Activated CD8-positive, alpha-beta memory T cell treated with anti-CD3 and anti-CD28 coated beads, Interleukin-2, amount 50 U/mL, for 1 hour (primary cell): ENCODE results near the gene RWDD2A.

Experiments used
- DNase-seq: peaks from one replicate; pipeline ENCODE4 v3.0.0-alpha.2; 2020; ENCODE audit errors: extremely low read depth

The RWDD2A gene

DNA sequence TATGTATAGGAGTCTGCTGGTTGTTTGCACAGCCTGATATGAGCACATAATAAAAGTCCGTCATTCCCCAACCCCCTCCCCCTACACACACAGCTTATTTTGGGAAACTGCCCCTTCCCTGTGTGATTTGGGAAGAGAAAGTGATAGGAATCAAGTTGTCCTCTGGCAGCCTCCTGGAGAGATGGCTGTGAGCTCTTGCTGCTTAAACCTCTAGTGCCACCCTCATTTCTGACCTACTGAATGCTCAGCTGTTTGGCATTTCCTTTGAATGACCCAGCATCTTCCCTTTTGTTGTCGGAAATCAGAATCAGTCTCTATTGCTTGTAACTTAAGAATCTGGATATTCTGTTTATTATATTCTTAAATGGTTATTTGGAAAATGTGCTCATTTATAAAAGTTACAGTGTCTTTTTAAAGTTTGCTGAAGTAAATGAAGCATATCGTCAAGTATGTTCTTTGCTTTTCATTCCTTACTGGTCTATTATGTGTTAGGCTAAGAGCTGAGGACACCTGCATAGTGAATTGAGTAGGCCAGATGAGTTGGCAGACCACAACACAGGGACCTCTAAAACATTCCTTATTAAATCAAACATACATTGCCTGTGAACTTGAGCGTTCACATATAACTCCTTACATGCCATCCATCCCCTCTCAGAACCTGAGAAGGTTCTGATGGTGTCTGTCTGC, 5.5 kb downstream of the RWDD2A start:
- DNase-seq = no peak

DNA sequence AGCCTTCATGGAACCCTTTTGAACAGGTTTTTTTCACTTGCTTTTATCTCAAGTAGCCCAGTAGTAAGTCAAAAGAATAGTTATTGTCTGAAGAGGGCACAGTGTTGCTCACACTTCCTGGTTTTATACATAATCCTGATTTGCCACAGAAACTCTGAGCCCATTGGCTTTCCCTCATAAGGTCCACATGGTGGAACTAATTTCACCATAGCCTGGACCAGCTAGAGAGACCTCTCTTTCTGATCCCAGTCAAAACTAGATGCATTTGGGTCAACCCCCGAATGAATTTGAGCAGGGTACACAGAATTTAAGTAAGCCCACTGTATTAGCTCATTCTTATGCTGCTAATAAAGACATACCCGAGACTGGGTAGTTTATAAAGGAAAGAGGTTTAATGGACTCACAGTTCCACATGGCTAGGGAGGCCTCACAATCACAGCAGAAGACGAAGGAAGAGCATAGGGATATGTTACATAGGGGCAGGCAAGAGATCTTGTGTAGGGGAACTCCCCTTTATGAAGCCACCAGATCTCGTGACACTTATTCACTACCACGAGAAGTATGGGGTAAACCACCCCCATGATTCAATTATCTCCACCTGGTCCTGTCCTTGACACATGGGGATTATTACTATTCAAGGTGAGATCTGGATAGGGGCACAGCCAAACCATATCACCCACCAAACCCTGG, 6.2 kb downstream of the RWDD2A start:
- DNase-seq = no peak

DNA sequence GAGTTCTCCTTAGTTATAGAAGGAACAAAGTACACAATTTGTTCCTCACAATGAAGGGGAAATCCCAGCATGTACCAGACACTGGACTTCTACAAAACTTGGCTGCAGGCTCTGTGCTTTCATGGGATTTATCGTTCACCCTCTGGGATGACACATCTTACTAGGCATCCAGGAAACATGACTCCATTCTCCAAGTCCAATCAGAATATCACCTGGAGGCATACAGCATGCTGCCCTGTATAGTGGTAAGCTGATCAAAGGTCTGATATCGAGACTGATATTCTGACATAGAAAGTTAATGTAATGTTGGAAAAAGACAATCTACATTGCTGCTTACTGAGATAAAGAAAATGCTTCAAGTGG, 6.7 kb downstream of the RWDD2A start:
- DNase-seq = no peak

DNA sequence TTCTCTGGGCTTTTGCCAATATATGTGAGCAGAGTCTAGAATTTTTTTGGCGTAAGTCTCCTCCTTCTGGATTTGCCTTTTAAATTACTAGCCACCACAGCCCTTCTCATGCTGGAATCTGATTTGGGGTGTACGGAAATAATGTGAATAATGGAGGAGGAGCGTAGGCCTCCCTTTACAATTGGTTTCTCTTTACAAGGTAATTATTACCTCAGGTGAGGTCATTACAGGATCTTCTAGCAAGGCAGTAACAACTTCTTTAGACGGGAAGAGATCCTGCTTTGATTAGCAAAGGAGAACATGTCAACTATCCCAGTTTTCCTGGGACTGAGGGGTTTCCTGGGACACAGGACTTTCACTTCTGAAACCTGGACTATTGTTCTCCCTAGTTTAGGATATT, 8.9 kb downstream of the RWDD2A start:
- no peak for DNase-seq

DNA sequence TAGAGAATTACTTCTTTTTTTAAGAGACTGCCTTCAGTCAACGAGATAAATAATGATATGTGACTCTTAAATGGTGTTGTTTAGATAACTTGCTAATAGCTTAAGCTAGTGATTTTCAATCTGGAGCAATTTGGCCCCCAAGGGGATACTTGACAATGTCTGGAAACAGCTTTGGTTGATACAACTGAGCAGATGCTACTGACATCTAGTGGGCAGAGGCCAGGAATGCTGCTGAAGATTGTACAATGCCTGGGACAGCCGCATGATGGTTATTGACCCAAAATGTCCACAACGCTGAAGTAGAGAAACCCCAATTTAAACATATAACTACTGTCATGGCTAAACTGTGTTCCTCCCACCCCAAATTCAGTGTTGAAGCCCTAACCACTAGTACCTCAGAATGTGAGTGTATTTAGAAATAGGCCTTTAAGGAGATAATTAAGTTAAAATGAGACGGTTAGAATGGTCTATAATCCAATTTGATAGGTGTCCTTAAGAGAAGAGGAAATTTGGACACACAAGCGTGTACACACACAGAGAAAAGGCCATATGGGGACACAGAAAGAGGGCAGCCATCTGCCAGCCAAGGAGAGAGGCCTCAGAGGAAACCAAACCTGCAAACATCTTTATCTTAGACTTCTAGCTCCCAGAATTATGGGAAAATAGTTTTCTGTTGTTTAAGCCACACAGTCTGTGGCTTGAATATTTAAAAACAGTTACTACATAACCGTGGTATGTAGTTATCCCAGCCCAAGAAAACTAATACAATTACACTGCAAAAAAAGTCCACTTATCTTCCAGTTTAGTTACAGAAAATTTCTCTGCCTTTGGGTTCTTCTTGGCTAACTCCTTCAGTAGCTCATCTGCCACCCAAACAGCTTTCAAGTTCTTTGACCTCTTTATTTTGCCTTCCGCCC, 22.2 kb downstream of the RWDD2A start:
- DNase-seq = peak; percentile 23

DNA sequence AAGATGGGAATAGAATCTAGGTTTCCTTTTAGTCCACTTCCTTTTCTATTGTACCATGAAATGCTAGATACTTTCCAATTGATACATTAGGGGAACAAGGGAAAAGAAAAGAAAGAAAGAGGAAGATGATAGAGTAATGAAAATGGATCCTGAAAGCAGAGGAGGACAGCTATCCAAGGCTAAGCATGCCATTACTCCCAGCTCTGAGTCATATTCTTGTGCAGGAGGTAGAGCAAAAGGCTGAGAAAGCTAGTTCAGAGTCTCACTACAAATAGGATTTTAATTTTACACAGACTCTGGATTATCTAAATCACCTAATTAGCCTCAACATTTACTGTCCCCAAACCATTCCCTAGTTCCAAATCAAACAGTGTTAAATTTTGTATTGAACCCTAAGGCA, 23.6 kb downstream of the RWDD2A start:
- DNase-seq = no peak

DNA sequence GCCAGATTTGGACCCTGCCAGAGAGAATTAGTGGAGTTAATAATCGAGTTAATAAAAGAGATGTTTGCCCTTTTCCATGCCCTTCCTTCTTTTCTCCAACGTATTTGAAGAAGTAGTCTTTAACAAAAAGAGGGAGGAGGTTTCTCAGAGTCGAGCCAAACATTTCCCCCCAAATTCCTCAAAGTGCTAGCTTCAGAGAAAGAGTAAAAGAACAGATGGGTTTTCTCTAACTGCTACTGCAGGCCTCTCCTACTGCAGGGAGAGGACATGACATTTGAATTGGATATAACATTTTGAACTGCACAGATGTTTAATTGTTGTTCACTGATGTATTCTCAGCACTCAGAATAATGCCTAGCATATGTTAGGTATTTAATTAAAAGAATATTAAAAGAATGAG, 25.5 kb downstream of the RWDD2A start:
- no peak for DNase-seq

DNA sequence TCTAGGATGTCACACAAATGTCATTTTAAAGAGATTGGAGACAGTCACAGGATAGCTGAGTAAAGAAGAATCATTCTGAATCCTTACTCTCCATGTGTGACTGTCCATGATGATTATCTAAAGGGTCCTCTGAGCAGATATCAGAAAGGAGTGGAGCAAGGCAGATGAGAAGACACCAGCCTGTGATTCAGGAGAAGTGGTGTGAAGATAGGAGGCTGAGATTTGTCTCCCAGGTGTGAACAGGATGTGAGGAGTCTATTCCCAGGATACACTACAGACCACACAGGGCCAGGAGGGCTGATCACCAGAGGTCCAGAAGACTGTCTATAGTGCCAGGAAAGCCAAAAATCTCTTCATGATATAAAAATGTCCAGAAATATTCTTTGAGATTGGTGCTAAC, 27.0 kb downstream of the RWDD2A start:
- no peak for DNase-seq

DNA sequence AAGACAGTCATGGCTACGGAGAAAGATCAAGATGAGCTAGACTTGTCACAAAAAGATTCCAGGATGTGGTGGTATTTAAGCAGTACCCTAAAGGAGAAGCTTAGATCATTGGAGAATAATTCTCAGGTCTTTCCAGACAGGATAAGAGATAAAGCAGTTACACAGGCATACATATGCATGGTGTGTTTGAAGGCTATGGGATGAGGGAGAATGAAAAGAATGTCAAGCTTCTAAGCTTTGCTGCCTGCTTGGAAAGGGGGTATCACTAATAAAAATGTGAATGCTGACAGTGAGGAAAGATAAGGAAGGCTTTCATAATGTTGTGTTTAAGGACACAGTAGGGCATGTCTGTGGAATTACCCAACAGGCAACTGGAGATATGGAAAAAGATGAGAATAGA, 28.1 kb downstream of the RWDD2A start:
- no peak for DNase-seq

DNA sequence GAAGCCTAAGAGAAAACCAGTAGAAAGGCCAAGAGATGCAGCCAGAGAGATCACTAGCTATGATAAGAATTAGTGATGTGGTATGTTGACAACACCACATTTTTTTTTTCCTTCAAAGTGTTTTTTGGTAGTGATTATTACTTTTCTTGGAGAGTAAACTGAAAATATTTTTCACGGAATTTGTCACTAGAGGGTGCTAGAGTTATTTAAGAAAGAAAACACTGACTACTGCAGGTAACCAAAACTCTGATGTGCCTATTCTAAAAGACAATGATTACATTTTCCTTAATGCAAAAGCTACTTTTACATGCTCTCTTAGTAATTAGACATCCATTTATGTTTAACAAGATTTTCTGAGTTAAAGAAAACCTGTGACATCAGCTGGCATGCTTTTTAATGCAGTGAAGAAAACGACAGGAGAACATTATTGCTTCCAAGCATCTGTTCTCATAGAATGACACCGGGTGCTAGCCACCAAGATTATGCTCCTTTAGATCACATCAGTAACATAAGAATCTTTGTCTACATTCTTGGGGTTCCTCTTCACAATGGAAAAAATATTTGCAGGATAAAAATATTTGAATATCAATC, 28.8 kb downstream of the RWDD2A start:
- DNase-seq = no peak

DNA sequence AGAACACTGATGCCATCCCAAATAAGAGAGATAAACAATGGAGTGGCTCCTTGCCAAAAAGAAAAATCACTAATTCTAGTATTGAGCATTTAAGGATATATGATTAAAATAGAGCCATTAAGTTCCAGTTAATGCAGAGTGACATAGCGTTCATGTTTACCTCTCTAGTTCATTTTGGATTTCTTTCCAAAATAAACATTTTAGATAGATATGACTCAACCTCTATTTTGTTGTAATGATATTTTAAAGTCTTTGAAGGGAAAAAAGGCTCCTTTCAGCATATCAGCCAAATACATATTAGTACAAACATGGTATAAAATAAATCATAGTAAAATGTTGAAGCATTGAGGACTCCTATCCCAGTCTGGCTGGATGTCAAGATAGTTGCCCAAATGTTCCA, 33.4 kb downstream of the RWDD2A start:
- no peak for DNase-seq

DNA sequence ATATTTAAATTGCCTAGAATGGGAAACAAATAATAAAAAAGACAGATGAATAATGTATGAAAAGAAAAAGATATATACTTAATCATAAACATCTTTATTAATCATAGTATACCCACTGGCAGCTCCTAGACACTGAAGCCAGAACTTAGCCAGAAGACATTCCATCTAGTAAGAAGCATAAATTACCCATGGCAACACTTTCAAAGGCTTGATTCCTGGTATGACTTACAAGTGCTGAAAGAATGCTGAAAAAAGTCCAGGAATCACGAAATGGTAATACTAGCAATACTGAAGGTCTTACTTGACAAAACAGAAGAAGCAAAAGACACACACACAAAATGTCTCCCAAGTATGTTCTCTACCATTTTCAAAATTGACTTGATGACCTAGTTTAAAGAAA, 38.0 kb downstream of the RWDD2A start:
- no peak for DNase-seq

DNA sequence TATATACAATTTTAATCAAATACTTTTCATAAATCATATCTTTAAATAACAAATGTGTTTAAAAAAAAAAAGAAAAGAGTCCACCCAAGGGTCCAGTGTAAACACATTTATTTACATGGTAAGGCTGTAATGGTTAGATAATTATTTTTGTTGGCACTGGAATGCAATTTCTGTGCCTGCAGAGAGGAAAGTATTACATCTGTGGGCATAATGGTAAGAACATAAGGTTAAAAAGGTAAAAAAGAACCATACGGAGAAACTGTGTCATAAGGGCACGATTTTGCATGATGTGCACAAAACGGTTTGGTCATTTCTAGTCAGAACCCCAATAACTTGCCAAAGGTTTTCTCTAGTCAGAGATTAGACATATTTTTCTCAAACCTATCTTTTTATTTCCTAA, 54.3 kb downstream of the RWDD2A start:
- no peak for DNase-seq
